ENCODE measurements around the gene BOC. TPM values are rescaled to one million over a fixed set of nuclear protein-coding genes. Genes with fewer than 3 reads are reported as not detected.

The BOC gene
- total RNA-seq, 6 experiments from 2014 or later, result 7.0 to 15.1 (median 13.2) TPM

DNA sequence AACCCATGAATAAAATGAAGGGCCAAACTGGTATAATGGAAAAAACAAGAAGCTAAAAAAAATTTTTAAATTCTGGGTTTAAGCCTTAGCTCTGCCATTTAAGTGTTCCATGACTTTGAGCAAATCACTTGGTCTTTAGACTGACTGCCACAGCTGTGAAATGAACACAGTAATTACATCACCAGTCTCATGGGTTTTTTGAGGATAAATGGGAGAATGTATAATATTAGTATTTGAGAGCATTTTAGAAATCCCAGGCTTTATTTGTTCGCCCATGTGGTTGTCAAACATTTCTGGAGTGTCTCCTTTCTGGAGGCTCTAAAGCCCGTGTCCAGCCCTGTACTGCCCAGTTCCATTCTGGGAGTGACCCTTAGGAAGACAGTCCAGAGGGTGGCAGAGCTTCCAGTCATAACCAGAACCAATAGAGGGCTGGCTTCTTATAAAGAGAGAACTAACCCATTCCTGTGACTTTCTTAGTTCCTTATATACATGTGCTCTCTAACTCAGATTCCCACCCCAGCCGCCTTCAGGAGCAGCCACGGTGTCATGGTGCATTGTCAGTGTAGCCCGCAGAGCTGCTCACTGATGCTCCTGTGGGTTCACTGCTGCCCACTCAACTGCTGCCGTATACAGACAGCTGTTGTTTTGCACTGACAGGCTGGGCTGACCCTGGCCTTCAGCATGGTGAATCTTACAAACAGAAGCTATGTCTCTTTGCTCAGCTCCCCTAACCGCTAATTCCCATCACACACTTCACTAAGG lies 44.7 kb downstream of the BOC start:
- peaks cover 4% of the 10 kb centered on the region; the same call in 1 of the 2 replicates for H3K36me3 Mint-ChIP-seq (ENCODE audit: low read depth)
- H3K4me1 Mint-ChIP-seq (ENCODE audit: low read depth), result peaks cover 19% of the 10 kb centered on the region
- no peak overlapping the region for H3K4me3 Mint-ChIP-seq
- peaks cover 7% of the 10 kb centered on the region for H3K27me3 Mint-ChIP-seq (ENCODE audit: insufficient read depth)
- TF ChIP-seq, protein P1, sequence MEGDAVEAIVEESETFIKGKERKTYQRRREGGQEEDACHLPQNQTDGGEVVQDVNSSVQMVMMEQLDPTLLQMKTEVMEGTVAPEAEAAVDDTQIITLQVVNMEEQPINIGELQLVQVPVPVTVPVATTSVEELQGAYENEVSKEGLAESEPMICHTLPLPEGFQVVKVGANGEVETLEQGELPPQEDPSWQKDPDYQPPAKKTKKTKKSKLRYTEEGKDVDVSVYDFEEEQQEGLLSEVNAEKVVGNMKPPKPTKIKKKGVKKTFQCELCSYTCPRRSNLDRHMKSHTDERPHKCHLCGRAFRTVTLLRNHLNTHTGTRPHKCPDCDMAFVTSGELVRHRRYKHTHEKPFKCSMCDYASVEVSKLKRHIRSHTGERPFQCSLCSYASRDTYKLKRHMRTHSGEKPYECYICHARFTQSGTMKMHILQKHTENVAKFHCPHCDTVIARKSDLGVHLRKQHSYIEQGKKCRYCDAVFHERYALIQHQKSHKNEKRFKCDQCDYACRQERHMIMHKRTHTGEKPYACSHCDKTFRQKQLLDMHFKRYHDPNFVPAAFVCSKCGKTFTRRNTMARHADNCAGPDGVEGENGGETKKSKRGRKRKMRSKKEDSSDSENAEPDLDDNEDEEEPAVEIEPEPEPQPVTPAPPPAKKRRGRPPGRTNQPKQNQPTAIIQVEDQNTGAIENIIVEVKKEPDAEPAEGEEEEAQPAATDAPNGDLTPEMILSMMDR (IDR thresholded peaks at IDR 0.05), result no peak
- H3K9me3 Mint-ChIP-seq, result no peaks in the 10 kb centered on the region
- DNase-seq, result no peak
- no peak overlapping the region for H3K27ac Mint-ChIP-seq

DNA sequence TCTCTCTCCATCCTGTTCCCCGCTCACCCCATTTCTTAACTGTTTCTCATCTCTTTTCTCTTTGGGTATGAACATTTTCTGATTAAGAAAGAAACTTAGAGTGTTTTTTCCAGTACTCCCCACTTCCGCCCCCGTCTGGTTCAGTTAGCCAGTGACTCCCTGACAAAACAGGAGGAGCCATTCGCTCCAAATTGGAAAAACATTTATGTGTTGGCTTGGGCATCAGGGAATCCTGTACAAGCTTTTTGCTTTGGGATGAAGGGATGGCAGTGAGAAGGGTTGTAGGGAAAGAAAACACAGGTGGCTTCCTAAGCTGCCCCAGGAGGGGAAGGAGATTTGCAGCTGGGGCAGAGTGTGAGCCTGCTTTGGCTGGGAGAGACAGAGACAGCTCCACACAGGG lies 47.0 kb downstream of the BOC start:
- Mint-ChIP-seq H3K36me3 (ENCODE audit: low read depth) (peaks cover 4% of the 10 kb centered on the region; the same call in 1 of the 2 replicates), H3K27me3 (ENCODE audit: insufficient read depth) (peaks cover 7% of the 10 kb centered on the region), H3K4me1 (ENCODE audit: low read depth) (peaks cover 19% of the 10 kb centered on the region), H3K9me3 (no peaks in the 10 kb centered on the region), H3K4me3 (no peak overlapping the region), H3K27ac (no peak overlapping the region)
- DNase-seq, result no peak
- TF ChIP-seq, protein P1 (IDR thresholded peaks at IDR 0.05), result 0 out of 2 replicates have a peak, but pooled peaks have one; percentile 11

DNA sequence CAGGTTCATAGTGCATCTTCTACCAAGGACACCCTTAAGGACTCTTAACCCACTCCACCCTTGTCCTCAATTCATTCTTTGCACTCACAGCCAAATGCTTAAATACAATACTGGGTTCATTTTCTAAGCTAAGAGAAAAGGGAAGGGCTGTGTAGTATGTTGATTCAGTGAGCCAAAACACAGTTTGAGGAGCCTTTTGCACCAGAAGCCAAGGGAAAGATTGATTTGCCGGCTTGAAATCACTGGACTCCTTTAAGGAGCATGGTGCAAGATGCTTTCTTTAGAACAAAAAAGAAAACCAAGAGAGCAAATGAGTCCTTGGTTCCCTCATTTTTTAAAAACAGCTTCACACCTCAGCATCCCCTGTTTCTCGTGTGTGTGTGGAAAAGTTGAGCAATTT lies 47.8 kb downstream of the BOC start:
- Mint-ChIP-seq H3K4me1 (ENCODE audit: low read depth) (peaks cover 15% of the 10 kb centered on the region), H3K27me3 (ENCODE audit: insufficient read depth) (peaks cover 5% of the 10 kb centered on the region), H3K4me3 (no peak overlapping the region), H3K9me3 (no peaks in the 10 kb centered on the region), H3K27ac (no peak overlapping the region), H3K36me3 (ENCODE audit: low read depth) (peaks cover 4% of the 10 kb centered on the region; the same call in 1 of the 2 replicates)
- TF ChIP-seq, protein P1 (IDR thresholded peaks at IDR 0.05), result no peak
- no peak for DNase-seq

DNA sequence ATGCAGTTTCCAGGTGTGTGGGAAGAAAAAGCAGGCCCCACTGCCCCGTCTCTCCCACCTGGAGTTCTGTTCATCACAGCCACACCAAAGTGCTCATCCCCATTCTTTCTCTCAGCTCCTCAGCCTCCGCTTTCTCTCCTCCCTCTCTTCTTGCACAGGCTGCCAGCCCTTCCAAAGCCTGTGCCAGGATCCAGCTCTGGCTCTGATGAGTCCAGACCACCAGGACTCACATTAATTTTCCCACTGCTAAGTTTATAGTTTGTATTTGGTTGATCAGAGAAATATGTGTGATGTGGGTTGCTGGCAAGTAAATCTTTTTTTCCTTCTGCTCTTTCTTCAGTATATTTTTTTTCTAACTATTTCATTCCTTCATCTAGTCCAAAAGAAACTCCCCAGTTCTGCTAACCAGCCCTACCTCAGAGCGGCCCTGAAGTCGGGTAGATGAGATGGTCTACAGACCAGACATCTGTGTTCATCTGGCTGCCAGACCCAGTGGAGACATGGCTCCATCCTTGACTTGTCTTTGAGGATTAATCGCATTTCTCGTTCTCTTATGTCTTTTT lies 49.8 kb downstream of the BOC start:
- no peak for DNase-seq
- peaks cover 3% of the 10 kb centered on the region for H3K27me3 Mint-ChIP-seq (ENCODE audit: insufficient read depth)
- H3K4me3 Mint-ChIP-seq, result no peak overlapping the region
- no peaks in the 10 kb centered on the region for H3K9me3 Mint-ChIP-seq
- H3K36me3 Mint-ChIP-seq (ENCODE audit: low read depth), result peaks cover 4% of the 10 kb centered on the region; the same call in 1 of the 2 replicates
- H3K27ac Mint-ChIP-seq, result no peak overlapping the region
- TF ChIP-seq, protein P1 (IDR thresholded peaks at IDR 0.05), result no peak
- H3K4me1 Mint-ChIP-seq (ENCODE audit: low read depth), result no peaks in the 10 kb centered on the region; the same call in 1 of the 2 replicates

DNA sequence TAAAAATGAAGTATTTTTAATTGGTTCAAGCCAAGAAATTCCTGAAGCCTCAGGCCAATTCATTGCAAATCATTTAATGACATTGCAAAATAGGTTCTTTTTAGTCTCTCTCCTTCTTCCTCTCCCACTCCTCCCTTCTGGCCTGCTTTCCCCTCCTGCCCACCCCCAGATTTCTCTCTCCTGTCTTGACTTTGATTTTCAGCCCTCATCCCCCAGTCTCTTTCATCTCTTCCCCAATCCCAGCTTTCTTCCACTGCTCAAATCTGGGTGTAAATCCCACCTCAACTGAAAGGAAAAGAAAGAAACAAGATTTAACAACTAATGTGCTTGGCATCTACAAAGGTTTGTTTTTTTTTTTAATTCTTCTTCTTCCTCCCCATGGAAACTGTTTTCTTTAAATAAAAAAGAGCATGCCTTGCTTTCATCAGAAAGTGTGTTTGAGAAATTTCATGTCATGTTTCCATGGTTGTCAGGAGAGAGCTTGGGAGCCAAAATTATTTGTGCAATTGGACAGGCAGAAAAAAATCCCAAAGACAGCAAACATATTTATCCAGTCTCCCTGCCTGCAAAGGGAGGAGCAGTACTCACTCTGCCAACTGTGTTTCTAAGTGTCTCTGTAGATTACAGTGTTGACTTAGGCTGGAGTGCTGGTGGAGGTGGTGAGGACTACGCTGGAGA lies 50.4 kb downstream of the BOC start:
- Mint-ChIP-seq H3K4me3 (no peak overlapping the region), H3K4me1 (ENCODE audit: low read depth) (no peaks in the 10 kb centered on the region; the same call in 1 of the 2 replicates), H3K27ac (no peak overlapping the region), H3K9me3 (no peaks in the 10 kb centered on the region), H3K27me3 (ENCODE audit: insufficient read depth) (peaks cover 3% of the 10 kb centered on the region), H3K36me3 (ENCODE audit: low read depth) (peaks cover 4% of the 10 kb centered on the region; the same call in 1 of the 2 replicates)
- TF ChIP-seq, protein P1 (IDR thresholded peaks at IDR 0.05), result no peak
- no peak for DNase-seq
